Stomach (tissue), 9 donors: ENCODE measurements around the gene KRTAP10-10. TPM values are rescaled to one million over a fixed set of nuclear protein-coding genes. Genes with fewer than 3 reads are reported as not detected.

Experiments used
- DNase-seq, 2 donors: peaks; one replicate each; pipeline versions ENCODE4 v3.0.0 to v3.0.0-alpha.2; 2013 to 2019
- H3K27ac ChIP-seq, 5 donors: fragments of 200-600 bp in 4 of 5; sonication (generic) in 4 of 5; one replicate each; pipeline ENCODE4 v1.5.1; 2013 to 2019; ENCODE audit warnings: mild to moderate bottlenecking in 1 of 5, moderate library complexity in 1 of 5
- H3K27me3 ChIP-seq, 3 donors: fragments of 200-600 bp; sonication (generic); one replicate each; pipeline ENCODE4 v1.5.1; 2017 to 2019; ENCODE audit warnings: mixed run types in 1 of 3
- H3K36me3 ChIP-seq, 4 donors: fragments of 200-600 bp; sonication (generic); 1 replicate in 3 of 4; 2 replicates in 1 of 4; pipeline ENCODE4 v1.5.1; 2016 to 2019
- H3K4me1 ChIP-seq, 4 donors: fragments of 200-600 bp; sonication (generic); one replicate each; pipeline ENCODE4 v1.5.1; 2016 to 2019
- H3K4me3 ChIP-seq, 4 donors: fragments of 200-600 bp; sonication (generic) in 3 of 4; one replicate each; pipeline ENCODE4 v1.5.1; 2016 to 2019; ENCODE audit warnings: mild to moderate bottlenecking in 1 of 4
- H3K9me3 ChIP-seq, 4 donors: fragments of 200-600 bp; sonication (generic); one replicate each; pipeline ENCODE4 v1.5.1; 2016 to 2019
- CTCF ChIP-seq, 7 experiments: fragments of 450-650 bp in 4 of 7; fragments of 200-600 bp in 3 of 7; sonication (generic) in 3 of 7; IDR thresholded peaks; one replicate each; pipeline ENCODE4 v1.5.1; 2016 to 2019; ENCODE audit warnings: antibody characterized with exemption in 7 of 7, control low read depth in 2 of 7, mild to moderate bottlenecking in 1 of 7
- EP300 ChIP-seq: sonication (generic); formaldehyde crosslinking; IDR thresholded peaks from one replicate; pipeline ENCODE4 v1.6.1; 2017; ENCODE audit warnings: antibody characterized with exemption
- POLR2A ChIP-seq, 4 donors: fragments of 450-650 bp; IDR thresholded peaks; one replicate each; pipeline ENCODE4 v1.6.1; 2016; ENCODE audit warnings: antibody characterized with exemption in 4 of 4, control low read depth in 2 of 4, mild to moderate bottlenecking in 1 of 4, moderate library complexity in 1 of 4
- POLR2AphosphoS5 ChIP-seq, 3 donors: sonication (generic); formaldehyde crosslinking; IDR thresholded peaks; one replicate each; pipeline ENCODE4 v1.6.1; 2016; ENCODE audit warnings: antibody characterized with exemption in 3 of 3
- WGBS, 5 donors: extraction: QIAGEN DNeasy Blood & Tissue Kit in 3 of 5; methylation state at CpG; one replicate each; pipeline versions ENCODE4 v1.1.5 to v1.1.7; 2013 to 2018; 5-methylcytosine and 5-hydroxymethylcytosine counted together
- intact Hi-C: fragments of 100-400 bp; cut with DNase I; formaldehyde crosslinking; loops from one replicate; pipeline ENCODE4 v1.15.1; 2023; ENCODE audit warnings: low total_unique reads
- polyA plus RNA-seq, 3 donors: library from polyadenylated mRNA; stranded (reverse); fragments of 200-250 nt; gene quantifications; one replicate each; pipeline ENCODE4 v1.2.3, GENCODE V29; 2013
- total RNA-seq, 5 donors: library from RNA; depleted of rRNA; stranded (reverse); fragments of >200 nt; gene quantifications; one replicate each; pipeline versions ENCODE4 v1.1.0 to v1.2.3, GENCODE V29; 2014 to 2016
- donor health status: healthy with polysubstance abuse.
- donor health status: Bipolar disorder and iron deficiency.
- donor health status: healthy.

The KRTAP10-10 gene
- total and polyA plus RNA-seq, 8 donors: not detected

- 62 to 73% (median 68%) methylated on average over 12 to 33 of the region's 33 CpGs for WGBS, 5 donors
- Histone ChIP-seq H3K4me3 (no peak within 1 kb of the TSS), H3K4me1 (no peaks in the 10 kb centered on the region), H3K27ac (no peak within 1 kb of the TSS), H3K27me3 (peaks cover 0 to 49% (median 3%) of the 10 kb centered on the region in 3 donors), H3K9me3 (peaks cover 0 to under 1% (median 0%) of the 10 kb centered on the region in 4 donors), H3K36me3 (no peaks in the 10 kb centered on the region)
- intact Hi-C loops: no loop called here
- DNase-seq: no peak
- TF ChIP-seq CTCF (IDR thresholded peaks at IDR 0.05) (no peak), EP300 (no peak), POLR2AphosphoS5 (IDR thresholded peaks at IDR 0.05) (no peak), POLR2A (IDR thresholded peaks at IDR 0.05) (no peak)
These were observed 44.5 kb upstream of the KRTAP10-10 start, which contains the start of gene KRTAP10-6 for GRCh38 chr21:44592446-44593311. Gene KRTAP10-6, minus strand, starts transcription at chr21:44592505. Its CDS starts 21 bp downstream, at chr21:44592484.

GRCh38 chr21:44593598-44594405 is 43.4 kb upstream of the KRTAP10-10 start:
- Histone ChIP-seq H3K36me3 (no peaks in the 10 kb centered on the region), H3K27me3 (peaks cover 0 to 52% (median 3%) of the 10 kb centered on the region in 3 donors), H3K4me1 (no peaks in the 10 kb centered on the region), H3K4me3 (no peak overlapping the region), H3K9me3 (peaks cover 0 to 11% (median 1%) of the 10 kb centered on the region in 4 donors), H3K27ac (no peak overlapping the region)
- no peak for TF ChIP-seq POLR2A (IDR thresholded peaks at IDR 0.05)
- no peak for TF ChIP-seq POLR2AphosphoS5 (IDR thresholded peaks at IDR 0.05)
- TF ChIP-seq EP300: no peak
- TF ChIP-seq CTCF (IDR thresholded peaks at IDR 0.05): no peak
- intact Hi-C loops: no loop called here
- no peak for DNase-seq
- WGBS, 5 donors: 33 to 55% (median 38%) methylated on average over 20 of the region's 20 CpGs

- DNase-seq: no peak
- WGBS, 5 donors: 76 to 79% (median 77%) methylated on average over 12 of the region's 12 CpGs
- Histone ChIP-seq H3K4me1 (no peaks in the 10 kb centered on the region), H3K4me3 (no peak overlapping the region), H3K36me3 (no peaks in the 10 kb centered on the region), H3K9me3 (peaks cover 0 to 17% (median 1%) of the 10 kb centered on the region in 4 donors), H3K27me3 (peaks cover 0 to 50% (median 7%) of the 10 kb centered on the region in 3 donors), H3K27ac (no peak overlapping the region)
- TF ChIP-seq CTCF (IDR thresholded peaks at IDR 0.05) (no peak), EP300 (no peak), POLR2AphosphoS5 (IDR thresholded peaks at IDR 0.05) (no peak), POLR2A (IDR thresholded peaks at IDR 0.05) (no peak)
- intact Hi-C loops: no loop called here
These were observed 42.7 kb upstream of the KRTAP10-10 start for GRCh38 chr21:44594406-44594916.

- Histone ChIP-seq H3K4me1 (no peaks in the 10 kb centered on the region), H3K27me3 (peaks cover 0 to 48% (median 7%) of the 10 kb centered on the region in 3 donors), H3K4me3 (no peak overlapping the region), H3K9me3 (peaks cover 0 to 17% (median 1%) of the 10 kb centered on the region in 4 donors), H3K27ac (no peak overlapping the region), H3K36me3 (no peaks in the 10 kb centered on the region)
- 62 to 83% (median 73%) methylated on average over 6 of the region's 6 CpGs for WGBS, 5 donors
- no peak for DNase-seq
- intact Hi-C loops: no loop called here
- TF ChIP-seq EP300 (no peak), POLR2A (IDR thresholded peaks at IDR 0.05) (no peak), CTCF (IDR thresholded peaks at IDR 0.05) (no peak), POLR2AphosphoS5 (IDR thresholded peaks at IDR 0.05) (no peak)
These were observed 41.6 kb upstream of the KRTAP10-10 start for GRCh38 chr21:44595524-44595923.
